ENCODE data around the gene IMMP2L. TPM values are rescaled to one million over a fixed set of nuclear protein-coding genes. Genes with fewer than 3 reads are reported as not detected.

Gene IMMP2L
- total and polyA plus RNA-seq, 2 of the 8 experiments (the other 6 are each of a cell fraction or from before 2014, with no cell fraction given) = 2.3 to 10.1 TPM

GRCh38 chr7:111168182-111168581 is 394.1 kb downstream of the IMMP2L start:
- Histone ChIP-seq H3K9me3 (ENCODE audit: insufficient read depth in 2 of 2, low read depth in 1 of 2, low read length in 1 of 2) (no peaks in the 10 kb centered on the region), H2BK5ac (ENCODE audit: low read depth, low read length) (no peak overlapping the region), H3K36me3 (ENCODE audit: control insufficient read depth in 2 of 4, insufficient read depth in 4 of 4, low read length in 3 of 4) (no peaks in the 10 kb centered on the region), H3K79me2 (ENCODE audit: control insufficient read depth in 1 of 2, insufficient read depth in 2 of 2, low read length in 2 of 2) (no peaks in the 10 kb centered on the region), H2AK5ac (ENCODE audit: low read depth, low read length) (no peak overlapping the region), H3K14ac (ENCODE audit: insufficient read length) (no peak overlapping the region), H3K4ac (replicated peaks; ENCODE audit: insufficient read length, low read depth, low read length) (no peak overlapping the region), H4K8ac (ENCODE audit: extremely low read depth, insufficient read depth, low read length) (no peak overlapping the region), H3K4me3 (ENCODE audit: extremely low read depth in 1 of 4, insufficient read depth in 2 of 4, low read depth in 3 of 4, low read length in 4 of 4) (no peak overlapping the region), H3K27ac (ENCODE audit: low read depth, low read length) (no peak overlapping the region), H2BK15ac (ENCODE audit: low read length) (no peak overlapping the region), H3K4me1 (replicated peaks in 1 of 4; ENCODE audit: control insufficient read depth in 3 of 4, insufficient read depth in 4 of 4, low read length in 3 of 4) (no peaks in the 10 kb centered on the region), H3K23ac (ENCODE audit: insufficient read length) (no peak overlapping the region), H4K20me1 (replicated peaks in 1 of 2; ENCODE audit: control insufficient read depth in 1 of 2, insufficient read depth in 2 of 2, low read length in 2 of 2) (no peaks in the 10 kb centered on the region), H3K9ac (replicated peaks in 1 of 4; ENCODE audit: extremely low read depth in 1 of 4, low read depth in 3 of 4, low read length in 3 of 4) (no peak overlapping the region), H4K5ac (ENCODE audit: insufficient read length, low read depth, low read length) (no peak overlapping the region), H3K18ac (ENCODE audit: extremely low read depth, low read length) (no peak overlapping the region), H3K56ac (replicated peaks; ENCODE audit: insufficient read length, low read depth, low read length) (no peak overlapping the region), H3K23me2 (ENCODE audit: low read depth, low read length) (no peaks in the 10 kb centered on the region; the same call in 1 of the 2 replicates), H3K4me2 (ENCODE audit: insufficient read depth in 1 of 2, low read depth in 2 of 2, low read length in 2 of 2) (no peak overlapping the region), H3K79me1 (ENCODE audit: low read depth, low read length) (no peaks in the 10 kb centered on the region), H3K27me3 (replicated peaks in 1 of 4; ENCODE audit: control insufficient read depth in 3 of 4, extremely low read depth in 1 of 4, insufficient read depth in 3 of 4, low read length in 3 of 4) (no peaks in the 10 kb centered on the region), H2BK20ac (ENCODE audit: low read length) (no peak overlapping the region), H4K91ac (replicated peaks; ENCODE audit: insufficient read length, low read length) (no peak overlapping the region), H2BK120ac (replicated peaks; ENCODE audit: low read depth, low read length) (no peak overlapping the region), H2BK12ac (ENCODE audit: low read depth, low read length) (no peak overlapping the region), H2AFZ (ENCODE audit: low read length) (no peak overlapping the region)
- no peak for TF ChIP-seq RXRA (IDR thresholded peaks at IDR 0.05; ENCODE audit: insufficient read depth, low read depth, low read length)
- TF ChIP-seq RFX5 (IDR thresholded peaks at IDR 0.05; ENCODE audit: borderline replicate concordance, low read depth, low read length) = no peak
- TF ChIP-seq NRF1 (IDR thresholded peaks at IDR 0.05; ENCODE audit: low read depth, low read length) = no peak
- TF ChIP-seq PHF8 (conservative IDR thresholded peaks at IDR 0.05; ENCODE audit: low read depth, low read length) = no peak
- TF ChIP-seq HDAC2 (IDR thresholded peaks at IDR 0.05; ENCODE audit: borderline replicate concordance in 1 of 2, low read depth in 2 of 2, low read length in 2 of 2) = no peak
- no peak for TF ChIP-seq JUN (IDR thresholded peaks at IDR 0.05; ENCODE audit: low read depth, low read length)
- TF ChIP-seq CTBP2 (IDR thresholded peaks at IDR 0.05; ENCODE audit: borderline replicate concordance, insufficient read depth, insufficient read length, low read length) = no peak
- TF ChIP-seq TEAD4 (IDR thresholded peaks at IDR 0.05; ENCODE audit: low read depth, low read length) = no peak
- TF ChIP-seq TAF1 (IDR thresholded peaks at IDR 0.05; ENCODE audit: low read depth, low read length) = no peak
- TF ChIP-seq SRF (IDR thresholded peaks at IDR 0.05; ENCODE audit: low read depth, low read length) = no peak
- 95% methylated on average over 2 of the region's 2 CpGs; no CpG with 5 or more reads in 1 of the 2 experiments for WGBS, 2 experiments (ENCODE audit: extremely low coverage in 1 of 2, insufficient coverage in 1 of 2, insufficient read length in 1 of 2, insufficient replicate concordance in 2 of 2, low coverage in 1 of 2, low lambda C conversion rate in 2 of 2, missing lambda C conversion rate in 1 of 2)
- POLR2A ChIA-PET (ENCODE audit: partially characterized antibody) = no interaction called here
- CTCF ChIA-PET (ENCODE audit: partially characterized antibody) = interaction anchor here (0.7 kb wide), 1 partner anchor 571 kb away, joined by 3 read pairs; no protein-coding TSS in a partner anchor
- DNase-seq (ENCODE audit: low read depth in 1 of 2, low spot score in 2 of 2) (no peak), FAIRE-seq (no peak)

All from H1 (cell line).